ENCODE results near the gene ARHGEF28.
A peak's percentile ranks its signal among the peaks of the same experiment; 100 is the strongest.

ARHGEF28 gene

GRCh38 chr5:73691302-73692080 is 65.5 kb downstream of the ARHGEF28 start:
- Histone ChIP-seq H3K9me3 (ENCODE audit: severe bottlenecking) (no peaks in the 10 kb centered on the region), H3K36me3 (no peaks in the 10 kb centered on the region), H3K4me3 (ENCODE audit: low read depth, low read length) (no peak overlapping the region), H3K27ac (no peak overlapping the region), H3K27me3 (ENCODE audit: insufficient read depth, low read depth, severe bottlenecking) (no peaks in the 10 kb centered on the region)
- TF ChIP-seq, protein P1, sequence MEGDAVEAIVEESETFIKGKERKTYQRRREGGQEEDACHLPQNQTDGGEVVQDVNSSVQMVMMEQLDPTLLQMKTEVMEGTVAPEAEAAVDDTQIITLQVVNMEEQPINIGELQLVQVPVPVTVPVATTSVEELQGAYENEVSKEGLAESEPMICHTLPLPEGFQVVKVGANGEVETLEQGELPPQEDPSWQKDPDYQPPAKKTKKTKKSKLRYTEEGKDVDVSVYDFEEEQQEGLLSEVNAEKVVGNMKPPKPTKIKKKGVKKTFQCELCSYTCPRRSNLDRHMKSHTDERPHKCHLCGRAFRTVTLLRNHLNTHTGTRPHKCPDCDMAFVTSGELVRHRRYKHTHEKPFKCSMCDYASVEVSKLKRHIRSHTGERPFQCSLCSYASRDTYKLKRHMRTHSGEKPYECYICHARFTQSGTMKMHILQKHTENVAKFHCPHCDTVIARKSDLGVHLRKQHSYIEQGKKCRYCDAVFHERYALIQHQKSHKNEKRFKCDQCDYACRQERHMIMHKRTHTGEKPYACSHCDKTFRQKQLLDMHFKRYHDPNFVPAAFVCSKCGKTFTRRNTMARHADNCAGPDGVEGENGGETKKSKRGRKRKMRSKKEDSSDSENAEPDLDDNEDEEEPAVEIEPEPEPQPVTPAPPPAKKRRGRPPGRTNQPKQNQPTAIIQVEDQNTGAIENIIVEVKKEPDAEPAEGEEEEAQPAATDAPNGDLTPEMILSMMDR (IDR thresholded peaks at IDR 0.05; ENCODE audit: low read depth, low read length): no peak
- no peak for DNase-seq

- no peak overlapping the region for H3K4me3 ChIP-seq (ENCODE audit: low read depth, low read length)
- no peaks in the 10 kb centered on the region for H3K9me3 ChIP-seq (ENCODE audit: severe bottlenecking)
- no peaks in the 10 kb centered on the region for H3K36me3 ChIP-seq
- TF ChIP-seq, protein P1 (IDR thresholded peaks at IDR 0.05; ENCODE audit: low read depth, low read length): no peak
- H3K27ac ChIP-seq: no peak overlapping the region
- no peak for DNase-seq
- H3K27me3 ChIP-seq (ENCODE audit: insufficient read depth, low read depth, severe bottlenecking): no peaks in the 10 kb centered on the region
Measured at GRCh38 chr5:73692166-73692640, 66.2 kb downstream of the ARHGEF28 start.

GRCh38 chr5:73692981-73693380 is 67.0 kb downstream of the ARHGEF28 start:
- no peak for DNase-seq
- Histone ChIP-seq H3K4me3 (ENCODE audit: low read depth, low read length) (no peak overlapping the region), H3K36me3 (no peaks in the 10 kb centered on the region), H3K27me3 (ENCODE audit: insufficient read depth, low read depth, severe bottlenecking) (no peaks in the 10 kb centered on the region), H3K9me3 (ENCODE audit: severe bottlenecking) (no peaks in the 10 kb centered on the region), H3K27ac (no peak overlapping the region)
- TF ChIP-seq, protein P1 (IDR thresholded peaks at IDR 0.05; ENCODE audit: low read depth, low read length): no peak

DNA sequence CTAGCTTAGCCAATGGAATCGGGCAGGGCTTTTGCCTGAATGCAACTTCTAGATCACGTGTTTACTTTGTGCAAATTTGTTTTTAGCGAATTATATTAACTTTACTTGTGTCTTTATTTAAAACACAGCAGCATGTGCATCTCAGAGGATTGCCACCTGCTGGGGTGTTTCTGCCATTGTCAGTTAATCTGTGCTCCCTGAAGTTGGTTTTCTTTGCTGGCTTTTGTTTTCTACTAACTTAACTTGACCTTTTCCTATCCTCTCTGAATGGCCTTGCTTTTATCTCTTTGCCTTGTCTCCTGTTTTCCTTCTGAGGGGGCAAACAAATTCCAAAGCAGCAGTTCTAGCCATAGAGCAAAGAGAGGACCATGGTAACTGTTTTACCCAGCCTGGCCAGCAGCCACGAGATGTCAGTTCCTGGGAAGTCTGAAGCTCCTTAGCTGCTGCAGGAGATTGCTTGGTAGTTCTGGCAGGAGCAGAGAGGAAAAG is 67.6 kb downstream of the ARHGEF28 start:
- peak; percentile 15 for DNase-seq
- H3K27me3 ChIP-seq (ENCODE audit: insufficient read depth, low read depth, severe bottlenecking): no peaks in the 10 kb centered on the region

GRCh38 chr5:73694089-73694488 is 68.1 kb downstream of the ARHGEF28 start:
- no peak for DNase-seq
- no peaks in the 10 kb centered on the region for H3K27me3 ChIP-seq (ENCODE audit: insufficient read depth, low read depth, severe bottlenecking)
- no peaks in the 10 kb centered on the region for H3K36me3 ChIP-seq
- H3K9me3 ChIP-seq (ENCODE audit: severe bottlenecking): no peaks in the 10 kb centered on the region
- H3K4me3 ChIP-seq (ENCODE audit: low read depth, low read length): no peak overlapping the region
- TF ChIP-seq, protein P1 (IDR thresholded peaks at IDR 0.05; ENCODE audit: low read depth, low read length): no peak
- no peak overlapping the region for H3K27ac ChIP-seq

More for the DNA sequence above, 67.6 kb downstream of the ARHGEF28 start:
- no peaks in the 10 kb centered on the region for H3K36me3 ChIP-seq
- TF ChIP-seq, protein P1 (IDR thresholded peaks at IDR 0.05; ENCODE audit: low read depth, low read length): peak; percentile 71
- H3K9me3 ChIP-seq (ENCODE audit: severe bottlenecking): no peaks in the 10 kb centered on the region
- no peak overlapping the region for H3K27ac ChIP-seq
- H3K4me3 ChIP-seq (ENCODE audit: low read depth, low read length): no peak overlapping the region
